HG03103 (cell line): ENCODE data around the gene CYTIP.

ENCODE experiments used
- ATAC-seq: cut with Tn5 transposase; IDR thresholded peaks from one replicate; pipeline ENCODE4 v1.9.1; 2021; ENCODE audit warnings: low read depth; ENCODE audit not compliant: unreplicated experiment

The CYTIP gene

GRCh38 chr2:157443795-157444640, at the start of gene CYTIP:
CYTIP (minus strand) TSS chr2:157444089; CDS start chr2:157444020, 69 bp downstream.
- ATAC-seq = peak; percentile 42

DNA sequence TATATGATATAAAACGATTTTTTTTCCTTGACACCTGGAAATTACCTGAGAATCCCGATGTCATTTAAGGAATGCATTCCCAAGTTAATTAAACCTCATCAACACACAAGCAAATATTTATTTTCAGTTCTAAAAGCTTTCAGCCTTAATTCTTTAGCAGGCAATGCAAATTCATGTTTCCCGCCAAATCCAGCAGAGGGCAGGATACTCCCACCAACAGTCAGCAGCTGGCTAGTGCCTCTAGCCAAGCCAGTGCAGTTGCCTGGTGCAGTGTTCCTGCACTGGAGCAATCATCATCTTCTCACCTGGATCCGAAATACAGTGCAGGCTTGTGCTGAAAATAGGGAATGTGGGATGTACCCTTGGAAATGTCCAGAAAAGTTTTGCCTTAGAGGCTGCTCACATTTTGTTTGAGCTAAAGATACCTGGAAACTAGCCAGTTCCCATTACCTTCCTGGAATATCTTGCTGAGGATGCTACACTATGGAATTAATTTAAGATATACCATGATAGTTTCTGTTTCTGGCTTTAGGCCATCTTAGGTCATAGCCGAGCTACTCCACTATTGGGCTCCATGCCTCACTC, 48.4 kb upstream of the CYTIP start:
- ATAC-seq = peak; percentile 97

- no peak for ATAC-seq
These were observed 46.1 kb upstream of the CYTIP start for GRCh38 chr2:157489983-157490382.

DNA sequence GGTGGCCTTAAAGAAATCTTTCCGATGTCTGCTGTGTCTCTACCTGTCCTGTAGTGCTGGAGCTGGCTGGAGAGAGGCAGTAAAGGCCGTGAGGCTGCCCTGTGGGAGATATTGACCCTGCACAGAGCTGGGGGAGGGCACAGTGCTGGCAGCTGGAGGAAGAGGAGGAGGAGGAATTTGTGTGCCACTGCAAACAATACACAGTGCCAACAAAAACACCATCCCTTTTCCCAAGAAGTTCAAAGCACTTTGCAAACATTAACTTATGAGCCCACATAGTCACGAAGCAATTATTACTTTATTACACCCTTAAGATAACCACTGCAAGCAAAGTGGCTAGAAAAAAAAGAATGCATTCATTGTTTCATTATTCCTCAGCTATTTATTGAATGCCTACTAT, 45.0 kb upstream of the CYTIP start:
- ATAC-seq = no peak

DNA sequence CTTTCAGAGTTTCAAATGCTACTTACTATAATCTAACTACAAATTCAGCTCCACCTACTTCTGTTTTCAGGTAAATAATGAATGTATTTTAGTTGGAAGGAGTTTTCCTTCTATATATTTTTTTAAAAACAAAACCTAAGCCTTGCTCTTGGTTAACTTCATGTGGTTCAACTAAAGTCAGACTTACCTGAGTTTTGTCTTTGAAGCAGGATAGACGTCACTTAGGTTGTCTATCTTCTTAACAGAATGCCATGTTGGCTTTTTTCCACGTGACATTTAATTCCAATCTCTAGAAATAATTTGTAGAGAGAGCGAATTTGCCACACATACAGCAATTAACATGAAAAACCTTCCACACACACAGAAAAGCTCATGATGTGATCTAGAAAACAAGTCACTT, 43.9 kb upstream of the CYTIP start:
- no peak for ATAC-seq

- no peak for ATAC-seq
These were observed 43.4 kb upstream of the CYTIP start for GRCh38 chr2:157487271-157487610.

GRCh38 chr2:157486596-157487270, 42.8 kb upstream of the CYTIP start:
- no peak for ATAC-seq

DNA sequence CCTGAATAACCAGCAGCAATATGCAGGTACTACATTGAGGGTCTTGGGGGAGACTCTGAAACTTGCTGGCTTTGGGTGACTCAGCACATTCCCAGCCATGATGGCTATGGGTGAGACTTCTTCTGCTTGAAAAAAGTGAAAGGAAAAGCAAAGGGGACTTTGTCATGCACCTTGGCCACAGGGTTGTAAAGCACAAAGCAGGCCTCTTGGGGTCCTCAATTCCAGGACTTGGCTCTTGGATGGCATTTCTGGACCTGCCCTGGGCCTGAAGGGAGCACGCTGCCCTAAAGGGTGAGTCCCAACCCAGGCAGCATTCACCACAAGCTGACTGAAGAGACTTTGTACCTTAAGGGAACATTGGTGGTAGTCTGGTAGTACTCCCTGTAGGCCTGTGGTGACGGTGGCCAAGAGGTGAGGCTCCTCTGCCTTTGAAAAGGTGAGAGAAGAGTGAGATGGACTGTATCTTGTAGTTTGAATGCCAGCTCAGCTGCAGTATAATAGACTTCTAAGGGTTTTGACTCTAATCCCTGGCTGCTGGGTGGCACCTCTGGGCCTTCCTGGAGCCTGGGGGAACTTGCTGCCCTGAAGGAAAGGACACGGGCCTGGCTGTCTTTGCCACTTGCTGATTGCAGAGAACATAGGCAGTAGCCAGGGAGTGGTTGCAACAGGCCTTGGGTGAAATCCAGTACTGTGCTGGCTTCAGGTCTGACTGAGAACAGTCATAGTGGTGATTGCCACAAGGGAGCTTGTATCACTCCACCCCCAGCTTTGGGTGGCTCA, 36.5 kb upstream of the CYTIP start:
- peak; percentile 71 for ATAC-seq

DNA sequence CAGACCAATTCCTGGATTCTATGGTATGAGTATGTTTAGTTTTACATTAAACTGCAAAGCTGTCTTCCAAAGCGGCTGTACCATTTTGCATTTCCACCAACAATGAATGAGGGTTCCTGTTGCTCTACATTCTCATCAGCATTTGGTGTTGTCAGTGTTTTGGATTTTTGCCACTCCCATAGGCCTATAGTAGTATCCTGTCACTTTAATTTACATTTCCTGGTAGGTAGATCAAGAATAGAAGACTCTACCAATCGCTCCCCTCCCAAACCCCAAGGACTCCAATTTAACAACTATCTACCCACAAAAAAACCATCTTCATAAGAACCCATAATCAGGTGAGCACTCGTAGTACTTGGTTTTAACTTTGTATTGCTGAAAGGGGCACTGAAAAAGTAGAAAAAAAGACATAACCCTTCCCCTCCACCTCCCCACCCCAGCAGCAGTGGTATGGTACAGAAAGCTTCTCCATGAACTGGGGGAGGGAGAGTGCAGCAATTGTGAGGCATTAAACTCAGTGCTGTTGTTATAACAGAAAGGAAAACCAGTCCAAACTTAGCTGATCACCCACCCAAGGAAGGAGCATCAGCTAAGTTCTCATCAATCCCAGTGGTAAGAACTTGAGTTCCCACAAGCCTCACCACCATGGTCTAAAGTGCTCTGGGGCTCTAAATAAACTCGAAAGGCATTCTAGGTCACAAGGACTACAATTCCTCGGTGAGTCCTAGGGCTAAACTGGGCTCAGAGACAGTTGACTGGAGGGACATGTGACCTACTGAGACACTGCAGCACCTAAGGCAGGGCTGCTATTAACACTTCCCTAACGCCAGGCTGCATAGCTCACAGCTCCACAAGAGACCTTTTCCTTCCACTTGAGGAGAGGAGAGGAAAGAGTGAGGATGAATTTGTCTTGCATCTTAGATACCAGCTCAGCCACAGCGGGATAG, 35.5 kb upstream of the CYTIP start:
- no peak for ATAC-seq

DNA sequence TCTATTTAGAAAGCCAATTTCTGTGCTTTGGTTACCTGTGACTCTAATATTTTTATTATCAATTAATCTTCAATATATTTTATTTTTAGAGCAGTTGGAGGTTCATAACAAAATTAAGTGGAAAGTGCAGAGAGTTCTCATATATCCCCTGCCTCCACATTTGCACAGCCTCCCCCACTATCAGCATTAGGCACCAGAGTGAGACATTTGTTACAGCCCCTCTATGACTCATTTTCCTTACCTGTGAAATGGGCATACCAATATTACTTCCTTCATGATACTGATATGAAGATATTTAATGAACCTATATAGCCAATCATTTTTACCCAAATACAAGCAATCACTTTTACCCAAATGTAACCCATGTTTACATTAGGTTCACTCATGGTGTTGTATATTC, 34.0 kb upstream of the CYTIP start:
- ATAC-seq = no peak

- no peak for ATAC-seq
These were observed 33.2 kb upstream of the CYTIP start for GRCh38 chr2:157476953-157477709.

DNA sequence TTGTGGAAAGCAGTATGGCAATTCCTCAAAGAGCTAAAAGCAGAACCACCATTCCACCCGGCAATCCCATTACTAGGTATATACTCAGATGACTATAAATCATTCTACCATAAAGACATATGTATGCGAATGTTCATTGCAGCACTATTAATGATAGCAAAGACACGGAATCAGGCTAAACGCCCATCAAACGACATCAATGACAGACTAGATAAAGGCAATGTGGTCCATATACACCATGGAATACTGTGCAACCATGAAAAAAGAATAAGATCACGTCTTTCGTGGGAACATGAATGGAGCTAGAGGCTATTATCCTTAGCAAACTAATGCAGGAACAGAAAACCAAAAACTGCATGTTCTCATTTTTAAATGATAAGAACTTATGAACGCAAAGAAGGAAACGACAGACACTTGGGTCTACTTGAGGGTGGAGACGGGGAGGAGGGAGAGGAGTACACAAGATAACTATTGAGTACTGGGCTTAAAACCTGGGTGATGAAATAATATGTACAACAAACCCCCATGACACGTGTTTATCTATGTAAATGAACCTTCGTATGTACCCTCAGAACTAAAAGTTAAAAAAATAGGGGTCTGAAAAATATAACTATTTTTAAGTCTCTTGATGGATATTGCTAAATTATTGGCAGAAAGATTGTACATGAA, 32.0 kb upstream of the CYTIP start:
- no peak for ATAC-seq

GRCh38 chr2:157473581-157473980, 29.7 kb upstream of the CYTIP start:
- no peak for ATAC-seq

DNA sequence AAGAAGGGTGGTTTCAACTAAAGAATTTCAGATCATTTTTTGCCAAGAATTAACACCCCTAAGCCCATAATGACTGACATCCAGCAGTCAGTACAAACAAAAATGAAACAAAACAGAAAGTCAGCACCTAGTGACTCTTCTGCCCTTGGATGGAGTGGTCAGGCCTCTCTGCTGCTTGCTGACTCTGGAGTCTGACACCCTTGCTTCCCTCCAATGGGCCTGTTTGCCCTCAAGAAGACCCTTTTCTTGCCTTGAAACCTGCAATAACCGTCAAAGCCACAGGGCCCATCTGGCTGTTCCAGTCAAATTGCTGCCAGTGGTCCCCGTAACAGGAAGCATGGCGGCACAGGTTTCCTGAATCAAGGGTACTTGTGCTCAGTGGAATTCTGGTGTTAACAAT, 27.2 kb upstream of the CYTIP start:
- ATAC-seq = no peak

DNA sequence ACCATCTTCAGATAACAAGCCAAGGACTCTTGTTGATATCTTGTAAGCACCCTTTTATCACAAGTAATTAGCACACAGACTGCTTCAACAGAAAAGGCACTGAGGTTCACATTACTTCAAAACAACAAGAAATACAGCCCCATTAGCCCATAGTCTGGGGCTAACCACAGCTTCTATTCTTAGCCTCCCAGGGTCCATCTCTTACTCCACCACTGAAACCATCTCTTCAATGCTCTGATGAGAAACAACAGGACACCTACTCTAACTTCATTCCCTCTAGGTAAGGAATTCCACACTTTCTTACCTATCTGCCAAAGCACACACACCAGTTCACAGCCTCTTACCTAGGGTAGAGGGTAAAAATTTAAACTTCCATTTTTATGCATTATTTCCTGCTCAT, 26.4 kb upstream of the CYTIP start:
- peak; percentile 44 for ATAC-seq

- no peak for ATAC-seq
These were observed 25.8 kb upstream of the CYTIP start for GRCh38 chr2:157469726-157470125.

GRCh38 chr2:157468931-157469708, 25.2 kb upstream of the CYTIP start:
- peak; percentile 69 for ATAC-seq

- no peak for ATAC-seq
These were observed 22.9 kb upstream of the CYTIP start for GRCh38 chr2:157466764-157467163.
